ENCODE measurements around the gene TPMT.
"Not testable (repeated sequence)": the region's sequence is repeated elsewhere in the genome, so short reads cannot be mapped to it uniquely, and the experiment has no call there.

TPMT gene

DNA sequence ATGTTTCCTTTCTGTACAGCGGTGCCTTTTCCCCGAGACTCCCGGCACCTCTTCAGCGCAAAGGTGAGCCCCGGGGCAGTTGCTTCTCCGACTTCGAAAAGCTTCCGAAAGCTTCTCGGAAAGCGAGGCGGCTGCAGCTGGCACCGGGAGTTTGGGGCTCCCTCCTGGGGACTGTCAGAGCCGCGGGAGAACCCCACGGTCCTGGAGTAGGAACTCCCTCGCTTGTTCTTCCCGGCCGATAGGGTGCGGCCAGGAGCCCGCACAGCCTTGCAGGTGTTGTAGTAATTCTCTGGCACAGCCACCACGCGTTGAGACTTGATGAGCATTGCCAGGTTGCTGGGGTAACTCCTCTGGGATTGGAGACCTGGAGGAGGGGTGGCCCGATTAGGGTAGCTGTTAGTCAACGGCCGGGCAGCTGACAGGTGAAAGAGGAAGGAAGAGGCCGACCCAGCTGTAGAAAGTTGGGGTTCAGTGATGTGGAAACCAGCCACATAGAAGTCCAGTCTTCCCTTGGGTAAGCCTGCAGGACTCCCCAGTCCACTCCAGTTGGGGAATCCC, 1.1 kb upstream of the TPMT start:
- in situ Hi-C loops (cut with MboI; ENCODE audit: low sequenced_read_pairs), result no loop called here

DNA sequence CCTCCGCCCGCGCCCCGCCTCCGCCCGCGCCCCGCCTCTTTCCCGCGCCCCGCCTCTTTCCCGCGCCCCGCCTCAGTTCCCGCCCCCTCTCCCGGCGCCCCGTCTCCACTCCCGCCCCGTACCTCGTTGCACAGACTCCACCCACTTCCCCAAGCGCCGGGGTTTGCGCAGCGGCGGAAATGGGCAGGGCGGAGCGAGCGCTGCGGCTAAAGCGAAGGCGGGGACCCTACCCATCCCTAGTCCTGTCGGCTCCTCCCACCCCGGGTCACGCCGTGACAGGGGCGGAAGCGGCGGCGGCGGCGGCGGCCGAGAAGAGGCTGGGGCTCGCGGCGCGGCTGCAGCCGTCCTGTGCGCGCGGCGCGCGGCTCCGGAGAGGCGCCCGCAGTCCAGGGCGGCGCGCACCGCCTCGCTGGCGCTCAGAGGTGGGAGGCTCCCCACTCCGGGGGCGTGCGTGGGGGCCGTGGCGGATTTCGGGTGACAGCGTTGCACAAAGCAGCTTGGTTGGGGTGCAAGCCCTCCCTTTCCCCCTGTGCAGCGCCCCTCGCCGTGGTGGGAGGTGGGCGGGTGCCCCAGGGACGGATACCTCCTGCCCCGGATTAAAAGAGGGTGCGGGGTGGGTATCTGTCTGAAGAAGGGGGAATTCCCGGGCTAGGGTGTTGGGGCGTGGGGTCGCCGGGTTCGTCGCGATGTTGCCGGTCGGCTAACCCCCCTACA, 430 bp upstream of the TPMT start, which contains the start of gene KDM1B:
TSS of gene KDM1B (plus strand) at position 273 of the 714 bp plus-strand sequence. CDS start 4,474 bp downstream, outside the sequence.
- in situ Hi-C loops (cut with MboI; ENCODE audit: low sequenced_read_pairs), result no loop called here

DNA sequence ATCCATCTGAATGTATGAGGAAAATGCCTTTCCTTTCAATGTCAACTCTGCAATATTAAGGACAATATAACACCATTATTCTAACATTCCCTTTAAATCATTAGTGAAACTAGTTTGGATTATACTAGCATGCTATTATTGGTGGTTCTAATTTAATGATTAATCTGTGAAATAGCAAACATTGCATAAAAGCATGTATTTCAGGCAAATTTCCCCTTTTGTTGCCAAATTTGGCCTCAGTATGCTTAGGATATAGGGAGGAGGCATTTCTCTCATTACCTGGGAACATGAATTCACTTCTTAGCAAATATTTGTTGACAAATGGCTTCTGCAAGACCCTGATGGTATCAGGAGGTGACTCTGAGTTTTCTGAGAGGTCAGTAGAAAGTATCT, 1.6 kb downstream of the TPMT start:
- in situ Hi-C loops (cut with MboI; ENCODE audit: low sequenced_read_pairs), result no loop called here

DNA sequence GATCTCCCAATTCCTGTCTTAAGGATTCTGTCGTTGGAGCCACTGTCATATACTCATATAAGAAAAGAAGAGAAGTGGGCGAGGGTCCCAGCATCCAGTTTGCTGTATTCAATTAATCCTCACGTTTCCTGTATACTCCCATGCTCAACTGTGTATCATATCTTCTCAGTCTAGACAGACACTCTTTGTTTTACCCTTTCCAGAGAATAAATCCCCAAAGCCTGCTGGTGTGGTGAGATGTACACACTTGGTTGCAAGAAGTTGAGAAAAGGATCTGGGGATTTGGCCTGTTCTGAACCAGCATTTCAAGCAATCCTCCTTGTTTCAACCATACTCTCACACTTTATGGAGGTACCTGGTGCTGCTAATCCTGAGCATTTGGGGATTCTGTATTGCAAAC, 3.1 kb downstream of the TPMT start:
- in situ Hi-C loops (cut with MboI; ENCODE audit: low sequenced_read_pairs), result no loop called here

- in situ Hi-C loops (cut with MboI; ENCODE audit: low sequenced_read_pairs), result not testable (repeated sequence)
Observed at GRCh38 chr6:18151391-18151790, 3.5 kb downstream of the TPMT start.

- in situ Hi-C loops (cut with MboI; ENCODE audit: low sequenced_read_pairs), result no loop called here
Observed at GRCh38 chr6:18148304-18149025, 6.4 kb downstream of the TPMT start.

DNA sequence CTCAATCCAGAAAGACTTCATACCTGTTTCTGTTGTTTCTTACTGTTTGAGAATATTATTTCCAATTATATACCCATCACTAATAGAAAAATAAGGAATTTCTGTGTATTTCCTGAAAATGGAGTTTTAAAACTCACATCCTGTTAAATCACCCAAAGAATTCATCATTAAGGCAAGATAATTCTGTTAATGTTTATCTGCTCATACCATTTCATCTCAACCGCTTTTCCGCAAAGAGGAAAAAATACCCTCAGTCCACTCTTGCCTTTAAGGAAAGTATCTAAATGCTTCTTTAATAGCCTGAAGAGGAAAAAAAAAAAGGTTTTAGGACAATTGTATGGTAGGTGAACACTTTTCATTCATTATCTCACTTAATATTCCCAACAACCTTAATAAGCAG, 7.3 kb downstream of the TPMT start:
- in situ Hi-C loops (cut with MboI; ENCODE audit: low sequenced_read_pairs), result no loop called here

GRCh38 chr6:18147160-18147559, 7.7 kb downstream of the TPMT start:
- in situ Hi-C loops (cut with MboI; ENCODE audit: low sequenced_read_pairs), result no loop called here

- in situ Hi-C loops (cut with MboI; ENCODE audit: low sequenced_read_pairs), result no loop called here
Observed at GRCh38 chr6:18142591-18142861, 12.4 kb downstream of the TPMT start.

DNA sequence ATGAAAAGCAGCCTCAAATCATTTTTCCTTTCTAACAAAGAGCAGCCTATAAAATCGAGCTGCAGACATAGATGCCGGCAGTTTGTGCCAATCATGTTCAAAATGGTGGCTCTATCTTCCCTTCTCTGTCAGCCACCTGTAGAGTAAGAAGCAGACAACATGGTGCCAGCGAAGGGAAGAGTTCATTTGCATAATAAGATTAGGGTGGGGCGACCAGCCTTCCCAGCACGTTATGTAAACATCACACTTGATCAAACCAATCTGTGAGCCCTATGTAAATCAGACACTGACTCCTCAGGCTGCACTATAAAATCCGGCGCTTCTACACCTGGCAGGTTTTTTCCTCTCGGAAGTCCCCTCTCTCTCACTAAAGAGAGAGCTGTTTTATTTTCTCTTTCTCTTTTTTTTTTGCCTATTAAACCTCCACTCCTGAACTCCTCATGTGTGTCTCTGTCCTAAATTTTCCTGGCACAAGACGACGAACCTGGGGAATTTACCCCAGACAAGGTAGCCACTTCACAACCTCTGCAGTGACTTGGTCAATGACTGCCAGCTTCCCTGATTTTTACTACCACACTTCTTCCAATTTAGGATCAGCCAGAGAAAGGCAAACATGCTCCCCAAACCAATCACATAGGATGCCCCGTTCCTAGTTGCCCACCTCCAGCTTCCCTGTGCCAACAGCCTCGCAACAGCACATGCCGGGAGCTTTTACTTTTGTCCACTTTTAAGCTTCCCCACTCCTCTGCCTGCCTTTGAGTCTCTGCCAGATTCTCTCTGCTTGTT, 12.9 kb downstream of the TPMT start:
- in situ Hi-C loops (cut with MboI; ENCODE audit: low sequenced_read_pairs), result no loop called here

GRCh38 chr6:18139935-18140621, 14.8 kb downstream of the TPMT start:
- in situ Hi-C loops (cut with MboI; ENCODE audit: low sequenced_read_pairs), result no loop called here

- in situ Hi-C loops (cut with MboI; ENCODE audit: low sequenced_read_pairs), result no loop called here
Observed at GRCh38 chr6:18138906-18139305, 16.0 kb downstream of the TPMT start.

- in situ Hi-C loops (cut with MboI; ENCODE audit: low sequenced_read_pairs), result no loop called here
Observed at GRCh38 chr6:18136260-18136659, 18.6 kb downstream of the TPMT start.

- in situ Hi-C loops (cut with MboI; ENCODE audit: low sequenced_read_pairs), result no loop called here
Observed at GRCh38 chr6:18135171-18135570, 19.7 kb downstream of the TPMT start.

- in situ Hi-C loops (cut with MboI; ENCODE audit: low sequenced_read_pairs), result no loop called here
Observed at GRCh38 chr6:18132346-18132745, 22.5 kb downstream of the TPMT start.

DNA sequence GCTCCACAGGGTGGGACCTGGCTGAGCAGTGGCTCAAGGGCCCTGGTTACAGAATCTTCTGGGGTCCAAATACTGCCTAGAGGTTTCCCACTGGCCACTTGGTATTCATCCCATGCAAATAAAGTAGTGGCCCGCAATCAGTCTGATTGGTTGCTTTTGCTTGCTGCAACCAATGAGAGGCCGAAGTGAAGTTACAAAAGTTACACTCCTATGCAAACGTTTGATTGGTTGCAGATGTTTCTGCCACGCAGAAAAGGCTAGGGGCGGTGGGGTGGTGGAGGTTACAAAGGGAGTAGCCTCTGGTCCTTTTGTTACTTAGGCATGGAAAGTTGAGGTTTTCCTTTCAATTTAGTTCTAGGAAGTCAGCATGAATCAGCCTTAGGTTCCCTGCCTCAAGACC, 28.8 kb downstream of the TPMT start:
- in situ Hi-C loops (cut with MboI; ENCODE audit: low sequenced_read_pairs), result no loop called here

DNA sequence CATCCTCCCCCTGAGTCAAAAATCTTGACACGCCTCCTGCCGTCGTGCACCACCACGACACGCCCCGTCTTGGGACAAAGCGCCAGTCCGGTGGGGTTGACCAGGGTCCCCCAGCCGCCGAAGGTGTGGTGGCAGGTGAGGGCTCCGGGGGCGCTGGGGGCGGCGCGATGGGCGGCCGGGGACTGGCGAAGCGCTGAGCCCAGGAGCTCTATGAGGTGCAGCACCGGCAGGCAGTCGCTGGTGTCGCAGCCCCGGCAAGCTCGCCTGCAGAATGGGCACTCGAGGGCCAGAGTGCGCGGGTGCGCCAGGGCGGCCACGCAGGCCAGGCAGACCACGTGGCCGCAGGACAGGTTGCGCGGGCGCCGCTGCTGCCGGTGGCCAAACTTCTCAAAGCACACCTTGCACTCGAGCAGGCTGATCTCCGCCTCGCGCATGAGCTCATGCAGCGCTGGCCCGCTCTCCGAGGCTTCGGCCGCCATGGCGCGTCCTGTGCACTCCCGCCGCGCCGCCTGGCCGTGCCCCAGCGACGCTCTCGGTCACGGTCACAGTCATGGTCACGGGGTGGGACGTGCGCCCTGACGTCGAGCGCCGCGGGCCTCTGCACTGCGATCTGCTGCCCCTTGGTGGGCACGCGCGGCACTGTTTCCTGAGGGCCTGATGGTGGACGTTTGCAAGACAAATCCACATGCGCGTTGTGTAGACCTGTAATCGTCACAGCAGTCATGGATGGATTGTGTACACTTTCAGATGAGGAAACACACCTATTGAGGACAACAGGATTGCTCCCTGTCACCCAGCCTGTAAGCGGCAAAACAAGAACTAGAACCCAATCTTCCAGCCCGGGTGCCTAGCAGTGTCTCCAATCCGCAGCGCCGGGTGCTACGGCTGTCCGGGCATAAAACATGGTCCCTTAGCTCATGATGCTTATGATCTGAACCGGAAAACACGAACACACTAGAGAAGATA, 32.5 kb downstream of the TPMT start, which contains the start of gene NHLRC1:
TSS of gene NHLRC1 (minus strand) at position 550 of the 966 bp plus-strand sequence. CDS start at position 479, 71 bp downstream.
- in situ Hi-C loops (cut with MboI; ENCODE audit: low sequenced_read_pairs), result no loop called here

DNA sequence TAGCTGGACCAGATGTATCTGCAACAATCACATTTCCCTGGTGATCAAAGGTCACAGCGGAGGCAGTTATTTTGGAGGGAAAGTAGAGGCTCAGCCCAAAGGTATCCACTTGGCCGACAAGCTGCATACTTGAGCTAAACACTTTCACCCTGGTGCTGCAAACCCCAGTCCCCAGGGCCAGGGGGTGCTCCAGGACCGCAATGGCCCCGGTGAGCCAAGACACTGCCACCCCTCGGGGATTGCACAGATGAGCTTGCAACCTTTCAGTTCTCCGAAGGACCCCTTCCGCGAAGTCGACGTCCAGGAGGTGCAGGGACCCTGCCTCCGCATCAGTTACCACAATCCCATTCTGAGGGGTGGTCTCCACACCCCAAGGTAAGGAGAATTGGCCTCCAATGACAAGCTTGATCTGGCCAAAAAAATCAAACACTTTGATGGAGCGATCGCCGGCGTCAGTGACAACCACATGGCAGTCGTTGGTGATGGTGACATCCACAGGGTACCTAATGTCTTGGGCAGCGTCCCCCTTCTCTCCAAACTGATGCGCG, 33.2 kb downstream of the TPMT start:
- in situ Hi-C loops (cut with MboI; ENCODE audit: low sequenced_read_pairs), result no loop called here

DNA sequence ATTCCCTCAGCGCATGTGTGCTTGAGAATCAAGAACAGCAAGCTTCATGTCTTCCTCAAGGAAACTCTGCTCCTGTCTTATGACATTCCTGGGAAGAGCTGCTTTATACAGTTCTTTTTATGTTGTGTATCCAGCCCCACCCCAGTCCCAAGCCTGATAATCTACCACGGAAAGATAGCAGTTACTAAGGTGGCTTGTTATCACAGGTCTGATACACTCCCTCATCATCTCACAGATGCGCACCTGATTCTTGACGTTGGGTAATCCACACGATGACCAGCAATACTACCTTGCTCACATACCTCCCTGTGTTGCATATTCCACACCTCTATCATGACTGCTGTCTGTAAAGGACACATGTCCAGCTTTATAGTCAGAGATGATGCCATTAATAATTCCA, 35.6 kb downstream of the TPMT start:
- in situ Hi-C loops (cut with MboI; ENCODE audit: low sequenced_read_pairs), result no loop called here

Measured in hTERT RPE-1 (cell line).